Posterior cingulate gyrus (tissue), 11 donors: ENCODE measurements around the gene TMEM184B.

Experiments used
- DNase-seq, 10 donors: peaks; one replicate each; pipeline versions ENCODE4 v3.0.0 to v3.0.0-alpha.2; 2020 to 2021; ENCODE audit warnings: mixed read lengths in 3 of 10
- intact Hi-C: fragments of 100-400 bp; cut with DNase I; formaldehyde crosslinking; loops from one replicate; pipeline ENCODE4 v1.15.1; 2023

Gene TMEM184B

DNA sequence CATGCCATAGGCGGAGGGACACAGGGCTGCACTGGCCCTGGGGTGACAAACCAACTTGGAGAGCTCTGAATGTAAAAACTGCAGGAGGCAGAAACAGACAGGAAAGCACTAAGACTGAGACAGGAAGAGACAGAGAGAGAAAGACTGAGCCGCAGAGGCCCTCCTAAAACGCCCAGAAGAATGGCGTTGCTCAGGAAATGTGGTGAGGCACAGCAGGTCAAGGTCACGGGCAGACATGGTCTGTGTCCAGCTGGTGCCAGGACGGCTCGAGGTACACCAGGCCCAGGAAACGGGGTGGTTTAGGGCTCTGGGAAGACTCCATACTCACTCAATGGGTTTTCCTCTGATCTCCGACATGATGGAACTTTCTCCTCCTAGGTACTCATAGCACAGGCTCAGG is 41.9 kb downstream of the TMEM184B start:
- intact Hi-C loops = loop anchor here (1.0 kb wide), 1 partner anchor 117 kb away; no protein-coding TSS in a partner anchor

GRCh38 chr22:38230108-38230825 is 42.5 kb downstream of the TMEM184B start:
- DNase-seq = peak in 5 of 10 donors; percentile 51 to 96 (median 60)
- intact Hi-C loops = loop anchor here (1.0 kb wide), 1 partner anchor 116 kb away; no protein-coding TSS in a partner anchor

More for the DNA sequence above, 41.9 kb downstream of the TMEM184B start:
- DNase-seq = no peak

DNA sequence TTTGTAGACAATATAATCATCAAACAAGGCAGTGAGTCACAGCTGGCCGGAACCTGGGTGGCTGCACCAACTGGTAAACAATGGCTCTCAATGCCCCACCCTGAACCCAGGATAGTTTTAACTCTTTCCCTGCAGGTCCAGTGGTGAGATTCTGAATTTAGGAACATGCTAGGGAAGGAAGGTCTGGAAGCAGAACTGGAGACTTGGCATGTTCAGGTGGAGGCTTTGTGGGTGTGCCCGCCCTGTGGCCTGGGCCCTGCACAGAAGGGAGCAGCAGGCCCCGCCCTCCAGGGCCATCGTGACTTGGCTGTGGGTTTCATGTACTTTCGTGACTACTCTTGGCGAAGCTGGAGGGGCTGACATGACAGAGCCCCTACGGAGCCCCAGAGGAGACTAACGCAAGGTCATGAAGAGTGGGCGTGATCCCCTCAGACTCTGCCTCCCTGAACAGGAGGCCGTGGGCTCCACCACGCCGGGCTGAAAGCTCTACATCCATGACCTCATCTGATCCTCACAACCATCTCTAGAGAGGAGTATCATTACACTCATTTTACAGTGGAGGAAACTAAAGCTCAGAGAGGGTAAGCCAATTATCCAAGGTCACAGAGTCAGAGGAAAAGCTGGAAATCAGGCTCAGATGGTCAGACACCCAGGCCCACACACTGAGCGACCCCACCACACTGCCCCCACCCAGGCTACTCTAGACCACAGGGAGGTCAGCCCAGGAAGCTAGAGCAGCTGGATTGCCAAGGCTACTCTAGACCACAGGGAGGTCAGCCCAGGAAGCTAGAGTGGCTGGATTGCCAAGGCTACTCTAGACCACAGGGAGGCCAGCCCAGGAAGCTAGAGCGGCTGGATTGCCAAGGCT is 43.7 kb downstream of the TMEM184B start:
- DNase-seq = peak in 1 of 10 donors; percentile 64
- intact Hi-C loops = no loop called here

DNA sequence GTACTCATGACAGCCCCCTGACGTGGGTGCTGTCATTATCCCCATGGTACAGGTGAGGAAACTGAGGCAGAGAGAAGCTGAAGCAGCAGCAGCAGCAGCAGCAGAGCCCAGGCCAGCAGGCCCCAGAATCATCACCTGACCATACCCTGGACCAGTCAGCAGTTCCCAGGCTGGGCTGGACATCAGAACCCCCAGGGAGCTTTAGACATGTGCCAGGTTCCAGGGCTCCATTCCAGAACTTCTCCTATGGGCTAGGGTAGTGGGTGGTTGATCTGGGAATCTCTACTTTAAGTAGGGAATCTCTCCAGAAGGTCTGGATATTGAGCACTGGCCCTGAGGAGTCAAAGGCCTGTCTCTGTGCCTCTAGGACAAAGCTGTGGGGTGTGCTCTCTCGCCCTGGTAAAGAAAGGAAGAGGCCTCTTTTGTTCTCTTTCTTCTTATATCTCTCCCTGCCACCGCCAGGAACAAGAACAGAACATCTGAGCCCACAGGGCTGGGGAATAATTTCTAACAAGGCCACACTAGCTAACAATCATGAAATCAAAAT is 44.4 kb downstream of the TMEM184B start:
- no peak for DNase-seq
- intact Hi-C loops = no loop called here

DNA sequence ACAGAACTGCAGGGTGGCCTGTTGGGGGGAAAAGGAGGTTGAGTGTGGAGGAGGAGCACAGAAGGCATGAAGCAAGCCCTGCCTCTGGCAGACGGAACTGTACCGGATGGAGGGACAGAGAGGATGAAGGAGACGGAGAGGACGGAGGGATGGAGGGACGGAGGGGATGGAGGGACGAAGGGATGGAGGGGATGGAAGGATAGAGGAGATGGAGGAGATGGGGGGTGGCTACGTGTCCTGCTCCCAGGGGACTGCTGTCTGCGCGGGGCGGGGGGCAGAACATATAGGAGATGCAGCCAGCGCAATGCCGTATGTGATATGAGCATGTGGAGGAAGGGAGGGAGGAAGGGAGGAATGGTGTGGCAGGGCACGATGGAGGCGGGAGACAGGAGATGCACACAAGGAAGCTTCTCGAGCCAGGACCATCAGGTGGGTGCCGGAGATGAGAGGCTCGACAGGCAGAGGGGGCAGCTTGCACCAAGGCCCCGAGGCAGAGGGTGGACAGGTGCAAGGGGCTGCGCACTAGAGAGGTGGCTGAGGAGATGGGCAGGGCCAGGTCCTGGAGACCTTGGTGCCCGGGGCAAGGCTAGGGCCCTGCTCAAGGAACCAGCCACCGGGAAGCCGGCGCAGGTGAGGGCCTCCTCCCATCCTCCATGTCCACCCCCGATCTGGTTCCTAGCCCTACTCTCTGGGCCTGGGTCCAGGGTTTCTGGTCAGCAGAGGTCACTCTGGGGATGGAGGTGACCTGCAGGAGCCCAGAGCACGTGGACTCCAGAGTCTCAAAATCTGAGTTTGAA is 45.8 kb downstream of the TMEM184B start:
- intact Hi-C loops = no loop called here
- DNase-seq = no peak

DNA sequence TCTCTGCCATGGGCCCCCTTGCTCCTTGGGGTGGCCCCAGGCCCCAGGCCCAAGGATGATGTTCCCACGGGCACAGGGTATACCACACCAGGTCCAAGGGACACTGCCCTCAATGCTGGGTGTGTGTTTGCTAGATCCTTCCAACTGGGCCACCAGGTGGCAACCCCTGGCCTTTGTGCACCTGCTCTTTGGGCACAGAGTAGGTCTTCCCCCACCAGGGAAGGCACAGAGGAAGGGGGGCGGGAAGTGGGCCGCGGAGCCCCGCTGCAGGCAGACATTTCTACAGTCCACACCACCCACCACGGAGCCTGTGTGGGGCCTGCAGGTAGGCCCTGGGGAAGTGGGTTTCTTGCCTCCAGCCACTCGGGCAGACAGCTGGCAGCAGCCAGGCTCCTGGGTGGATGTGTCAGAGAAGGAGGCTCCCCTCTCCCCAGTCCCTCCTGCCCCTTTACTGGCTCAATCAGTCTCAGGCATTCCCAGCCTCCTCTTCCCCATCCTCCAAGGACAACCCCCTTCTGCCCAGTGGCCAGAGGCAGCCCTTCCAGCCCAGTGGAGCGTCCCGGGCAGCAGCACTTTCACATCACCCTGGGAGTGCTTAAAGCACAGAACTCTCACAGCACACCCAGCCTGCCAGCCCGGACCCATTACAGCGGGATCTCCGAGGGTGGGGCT is 49.4 kb downstream of the TMEM184B start:
- intact Hi-C loops = no loop called here
- peak in 1 of 10 donors; percentile 75 for DNase-seq

- DNase-seq = no peak
- intact Hi-C loops = no loop called here
Measured at GRCh38 chr22:38222797-38223119, 50.1 kb downstream of the TMEM184B start.

DNA sequence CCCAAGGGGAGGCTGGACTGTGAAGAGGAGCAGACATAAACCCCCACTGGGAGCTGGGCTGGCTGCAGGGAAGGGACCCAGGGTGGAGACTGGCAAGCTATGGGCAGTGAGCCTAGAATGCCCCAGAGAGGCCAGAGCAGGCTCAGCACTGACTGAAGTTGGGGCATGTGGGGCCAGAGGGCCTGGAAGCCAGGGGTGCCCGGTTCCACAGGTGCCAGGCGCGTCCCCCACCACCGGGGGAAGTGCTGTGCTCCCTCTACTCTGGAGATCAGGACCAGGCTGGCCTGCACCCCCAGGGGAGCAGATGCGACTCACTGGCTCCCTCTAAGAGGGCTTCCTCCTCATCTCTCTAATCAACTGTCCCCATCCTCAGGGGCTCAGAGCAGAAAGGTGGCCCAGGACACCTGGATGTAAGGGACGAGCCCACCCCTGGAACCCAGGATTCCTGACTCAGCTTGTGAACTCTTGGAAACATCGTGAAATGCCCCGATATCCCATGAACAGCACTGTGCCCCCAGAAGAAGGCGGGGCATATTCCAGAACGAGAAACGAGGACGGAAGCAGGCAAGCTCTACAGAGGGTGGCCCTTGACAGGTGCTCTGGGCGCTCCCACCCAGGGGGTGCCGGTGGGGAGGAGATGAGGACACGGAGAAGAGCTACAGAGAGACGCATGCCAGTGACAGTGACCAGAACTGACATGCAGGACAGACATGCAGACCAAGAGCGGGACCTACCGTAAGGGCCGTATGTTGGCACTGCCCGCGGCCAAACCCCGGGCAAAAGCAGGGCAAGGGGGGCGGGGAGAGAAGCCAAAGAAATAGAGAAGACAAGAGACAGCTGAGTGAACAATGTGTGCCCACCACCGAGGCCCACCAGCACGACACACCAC is 50.7 kb downstream of the TMEM184B start:
- DNase-seq = peak in 1 of 10 donors; percentile 66
- intact Hi-C loops = no loop called here

DNA sequence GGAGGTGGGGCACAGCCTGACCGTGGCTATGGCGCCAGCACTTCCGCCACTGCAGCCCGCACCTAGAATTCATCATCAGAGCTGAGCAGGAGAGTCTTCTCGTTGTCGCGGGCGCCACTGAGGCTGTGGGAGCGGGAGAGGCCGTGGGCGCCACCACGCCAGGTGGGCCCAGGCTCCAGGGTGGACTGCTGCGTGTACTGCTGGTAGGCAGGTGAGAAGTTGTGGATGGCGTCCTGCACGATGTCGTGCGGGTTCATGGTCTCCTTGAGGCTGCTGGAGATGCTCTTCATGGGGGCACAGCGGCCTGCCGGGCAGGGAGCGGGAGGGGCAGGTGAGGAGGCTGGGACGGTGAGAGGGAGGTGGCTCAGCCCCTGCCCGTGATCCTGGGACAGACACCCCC is 51.4 kb downstream of the TMEM184B start:
- DNase-seq = no peak
- intact Hi-C loops = no loop called here

- DNase-seq = peak in 1 of 10 donors; percentile 59
- intact Hi-C loops = no loop called here
Measured at GRCh38 chr22:38220653-38221386, 52.0 kb downstream of the TMEM184B start.

DNA sequence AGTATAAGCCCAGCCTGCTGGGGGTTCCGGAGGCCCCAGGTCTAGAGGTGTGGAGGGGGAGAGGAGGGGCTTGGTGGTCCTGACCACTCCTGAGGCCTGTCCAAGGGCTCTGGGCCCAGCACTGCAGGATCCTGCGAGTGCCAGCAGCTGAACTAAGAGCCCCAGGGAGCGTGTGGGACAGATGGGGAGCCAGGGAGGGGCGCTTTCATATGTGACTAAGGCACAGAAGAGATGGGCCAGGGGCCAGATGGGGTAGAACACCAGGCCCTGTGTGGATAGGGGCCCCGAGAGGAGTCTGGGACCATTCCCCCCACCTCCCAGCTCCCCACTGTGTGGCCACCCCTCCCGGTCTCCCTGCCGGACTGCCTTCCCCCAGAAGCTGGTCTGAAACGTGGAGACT is 52.6 kb downstream of the TMEM184B start:
- DNase-seq = no peak
- intact Hi-C loops = no loop called here

DNA sequence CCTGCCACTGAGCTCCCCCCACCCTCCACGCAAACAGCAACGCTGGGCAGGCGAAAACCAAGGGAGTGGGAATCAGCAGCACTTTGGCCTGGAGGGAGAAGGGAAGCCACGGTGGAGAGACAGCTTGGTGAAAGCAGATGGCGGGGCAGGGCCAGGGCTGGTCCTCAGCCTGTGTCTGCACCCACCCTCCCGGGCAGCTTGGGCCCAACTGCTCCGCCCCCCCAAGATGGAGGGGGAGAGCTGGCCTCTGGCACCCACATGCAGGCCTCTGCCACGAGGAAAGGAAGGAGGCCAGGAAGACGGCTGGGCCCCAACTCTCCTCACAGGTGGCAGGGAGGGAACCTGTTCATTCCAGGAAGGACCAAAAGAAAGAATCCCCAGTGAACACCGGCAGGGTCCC is 53.2 kb downstream of the TMEM184B start:
- no peak for DNase-seq
- intact Hi-C loops = no loop called here

DNA sequence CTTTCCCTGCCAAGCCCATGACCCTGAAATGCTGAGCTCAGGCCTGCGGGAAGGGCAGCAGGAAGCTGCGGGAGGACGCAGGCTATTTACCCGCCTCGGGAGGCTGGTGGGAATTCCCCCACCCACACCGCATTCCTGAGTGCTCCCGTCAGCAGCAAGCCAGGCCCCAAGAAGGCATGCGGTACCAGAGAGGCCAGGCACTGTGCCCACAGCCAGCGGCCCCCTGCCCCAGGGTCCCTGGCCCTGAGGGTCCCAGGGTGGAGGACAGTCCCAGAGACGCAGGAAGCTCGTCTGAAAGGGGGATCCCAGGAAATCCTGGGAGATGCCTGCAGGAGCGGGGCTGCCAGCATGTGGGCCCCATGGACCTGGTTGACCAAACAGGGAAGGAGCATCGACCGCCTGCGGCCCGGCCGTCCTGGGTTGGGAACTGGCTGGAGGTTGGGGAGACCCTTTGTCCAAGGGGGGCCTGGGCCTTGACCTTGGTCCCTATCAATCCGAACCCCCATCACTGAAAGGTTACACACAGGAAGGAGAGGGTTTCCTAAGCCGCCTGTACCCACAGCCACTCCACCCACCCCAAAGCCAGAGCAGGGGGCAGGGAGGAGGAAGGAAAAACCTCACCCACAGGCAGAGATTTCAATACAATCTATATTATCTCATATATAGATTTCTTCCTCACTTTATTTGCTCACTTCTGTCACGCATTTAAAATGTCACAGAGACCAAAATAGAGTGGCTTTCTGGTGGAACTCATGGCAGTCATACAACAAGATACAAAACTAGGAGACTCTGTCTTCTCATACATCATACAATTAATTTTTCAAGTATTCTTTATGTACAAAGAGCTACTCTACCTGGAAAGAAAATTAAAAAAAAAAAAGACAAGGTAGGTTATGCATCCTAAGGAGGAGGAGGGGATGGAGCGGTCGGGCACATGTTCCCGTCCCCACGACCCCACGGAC is 53.9 kb downstream of the TMEM184B start:
- intact Hi-C loops = no loop called here
- DNase-seq = no peak

DNA sequence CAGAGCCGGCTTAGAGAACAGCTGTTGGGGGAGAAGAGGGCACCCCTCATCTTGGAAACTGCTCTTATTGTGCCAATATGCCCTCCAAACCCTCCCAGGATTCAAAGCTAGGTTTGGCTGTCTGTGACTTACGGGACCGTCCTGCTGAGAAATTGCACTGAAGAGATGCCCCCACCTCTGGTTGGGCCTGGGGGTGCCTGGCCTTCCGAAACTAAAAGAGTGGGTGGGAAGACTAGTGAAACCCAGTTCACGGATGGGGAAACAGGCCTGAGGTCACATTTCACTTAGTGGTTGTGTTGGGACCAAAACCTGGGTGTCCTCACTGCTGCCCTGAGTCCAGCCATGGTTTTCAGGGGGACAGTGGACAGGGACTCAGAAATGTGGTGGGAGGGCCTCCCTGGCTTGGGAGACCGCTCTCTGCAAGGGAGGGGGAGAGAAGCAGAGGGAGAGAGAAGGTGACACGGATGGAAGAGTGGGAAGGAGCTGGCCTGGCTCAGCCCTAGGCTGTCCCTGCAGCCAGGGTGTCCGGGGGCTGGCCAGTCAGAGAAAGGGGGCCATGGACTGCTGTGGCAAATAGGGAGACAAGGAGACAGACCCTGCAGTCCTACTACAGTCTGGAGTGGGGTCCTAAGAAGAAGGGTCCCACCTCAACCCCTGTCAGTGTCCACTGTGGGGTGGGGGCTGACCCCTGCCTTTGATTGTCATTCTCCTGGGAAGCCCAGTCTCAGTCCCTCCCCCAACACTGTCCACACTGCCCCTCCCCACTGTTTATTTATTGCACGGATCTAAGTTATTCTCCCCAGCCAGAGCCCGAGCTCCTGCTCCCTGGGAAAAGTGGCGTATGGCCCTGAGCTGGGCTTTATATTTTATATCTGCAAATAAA is 57.4 kb downstream of the TMEM184B start:
- intact Hi-C loops = no loop called here

GRCh38 chr22:38214302-38215056 is 58.3 kb downstream of the TMEM184B start:
- intact Hi-C loops = no loop called here
- DNase-seq = peak in 7 of 10 donors; percentile 44 to 95 (median 63)

More for the DNA sequence above, 57.4 kb downstream of the TMEM184B start:
- DNase-seq = no peak

DNA sequence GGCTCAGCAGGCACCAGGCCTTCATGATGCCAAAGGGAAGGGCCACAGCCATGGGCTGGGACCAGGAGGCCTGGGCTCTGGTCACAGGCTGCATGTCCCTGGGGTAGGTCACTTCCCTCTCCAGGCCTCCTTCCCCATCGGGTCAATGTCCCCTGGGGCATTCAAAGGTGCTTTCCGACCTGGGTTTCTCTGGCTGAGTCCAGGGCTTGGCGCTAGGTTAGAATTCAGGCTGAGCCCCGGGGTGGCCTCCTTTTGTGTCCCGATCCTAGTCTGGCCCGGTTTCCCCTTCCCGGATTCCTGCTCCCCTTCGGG is 58.9 kb downstream of the TMEM184B start:
- intact Hi-C loops = no loop called here
- peak in 1 of 10 donors; percentile 30 for DNase-seq
